ACHN (cell line): ENCODE results near the gene AP3S1.
A peak's percentile ranks its signal among the peaks of the same experiment; 100 is the strongest.
"Not testable (repeated sequence)": the region's sequence is repeated elsewhere in the genome, so short reads cannot be mapped to it uniquely, and the experiment has no call there.

Source experiments
- DNase-seq: peaks from one replicate; pipeline ENCODE4 v3.0.0-alpha.2; 2015
- in situ Hi-C: cut with HindIII; loops from 2 replicates; pipeline ENCODE4 v1.10.0; 2017; ENCODE audit warnings: low sequenced_read_pairs, low pct_ligation_motif_present, low pct_unique_long_range_greater_than_20kb

The AP3S1 gene

DNA sequence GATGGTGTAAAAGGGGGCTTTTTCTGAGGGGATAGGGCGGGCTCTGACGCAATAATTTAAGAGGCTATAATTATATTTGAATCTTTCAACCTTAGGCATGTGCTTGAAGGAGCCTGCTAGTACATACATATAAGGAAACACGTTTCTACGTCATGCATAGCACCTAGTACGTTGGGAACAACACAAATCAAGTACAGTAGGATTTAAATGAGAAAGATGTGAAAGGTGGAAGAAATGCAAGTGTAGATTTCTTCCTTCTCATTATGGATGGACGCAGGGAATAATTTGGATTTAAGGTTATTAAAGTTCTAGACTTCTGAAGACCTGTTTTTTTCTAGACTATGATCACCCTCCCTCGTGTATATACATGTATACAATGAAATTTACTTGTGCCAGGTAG lies 24.3 kb upstream of the AP3S1 start:
- DNase-seq = no peak
- in situ Hi-C loops = no loop called here

DNA sequence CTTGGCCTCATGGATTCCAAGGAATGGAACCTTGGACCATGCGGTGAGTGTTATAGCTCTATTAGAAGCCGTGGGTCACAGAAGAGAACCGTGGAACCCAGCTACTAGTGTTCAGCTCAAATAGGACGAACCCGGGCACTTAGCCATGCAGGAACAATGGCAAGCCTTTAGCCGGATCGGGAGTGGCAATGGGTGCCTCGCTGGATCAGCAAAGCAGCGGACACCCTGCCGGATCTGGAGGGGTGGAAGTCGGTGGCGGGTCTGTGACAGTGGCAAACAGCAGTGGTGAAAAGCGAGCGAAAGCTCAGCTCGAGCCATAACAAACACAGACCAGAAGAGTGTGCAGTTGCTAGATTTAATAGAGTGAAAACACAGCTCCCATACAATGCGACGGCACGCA lies 22.9 kb upstream of the AP3S1 start:
- DNase-seq = no peak
- in situ Hi-C loops = no loop called here

DNA sequence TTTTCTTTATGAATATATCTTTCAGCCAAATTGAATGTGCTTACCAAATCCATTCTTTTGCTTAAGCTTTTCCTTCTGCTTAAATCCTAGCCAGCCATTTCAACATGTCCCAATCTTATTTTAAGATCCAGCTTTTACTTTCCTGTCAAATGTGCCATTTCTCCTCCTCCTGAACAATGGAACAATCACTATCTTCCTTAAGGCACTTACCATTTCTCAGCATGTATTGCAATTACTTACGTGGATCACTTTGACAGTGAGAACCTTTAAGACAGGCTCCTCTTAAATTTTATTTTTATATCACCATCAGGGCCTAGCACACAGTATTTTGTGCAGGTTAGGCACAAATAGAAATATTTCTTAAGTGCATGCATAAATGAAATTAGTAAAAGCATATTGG lies 20.9 kb upstream of the AP3S1 start:
- no peak for DNase-seq
- in situ Hi-C loops = no loop called here

DNA sequence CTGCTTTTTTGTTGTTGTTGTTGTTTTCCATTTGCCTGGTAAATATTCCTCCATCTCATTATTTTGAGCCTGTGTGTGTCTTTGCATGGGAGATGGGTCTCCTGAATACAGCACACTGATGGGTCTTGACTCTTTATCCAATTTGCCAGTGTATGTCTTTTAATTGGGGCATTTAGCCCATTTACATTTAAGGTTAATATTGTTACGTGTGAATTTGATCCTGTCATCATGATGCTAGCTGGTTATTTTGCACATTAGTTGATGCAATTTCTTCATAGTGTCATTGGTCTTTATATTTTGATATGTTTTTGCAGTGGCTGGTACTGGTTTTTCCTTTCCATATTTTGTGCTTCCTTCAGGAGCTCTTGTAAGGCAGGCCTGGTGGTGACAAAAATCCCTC lies 16.8 kb upstream of the AP3S1 start:
- in situ Hi-C loops = not testable (repeated sequence)

DNA sequence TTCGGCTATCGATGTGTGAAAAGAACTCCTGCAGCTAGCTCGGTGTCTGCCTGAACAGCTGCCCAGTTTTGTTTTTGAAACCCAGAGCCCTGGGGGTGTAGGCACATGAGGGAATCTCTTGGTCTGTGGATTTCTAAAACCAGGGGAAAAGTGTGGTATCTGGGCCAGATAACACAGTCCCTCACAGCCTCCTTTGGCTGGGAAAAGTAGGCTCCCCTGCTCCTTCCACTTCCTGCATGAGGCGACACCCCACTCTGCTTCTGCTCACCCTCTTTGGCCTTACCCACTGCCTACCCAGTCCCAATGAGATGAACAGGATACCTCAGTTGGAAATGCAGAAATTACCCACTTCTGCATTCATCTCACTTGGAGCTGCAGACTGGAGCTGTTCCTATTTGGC lies 15.8 kb upstream of the AP3S1 start:
- in situ Hi-C loops = no loop called here

More for the DNA sequence above, 16.8 kb upstream of the AP3S1 start:
- DNase-seq = not testable (repeated sequence)

DNA sequence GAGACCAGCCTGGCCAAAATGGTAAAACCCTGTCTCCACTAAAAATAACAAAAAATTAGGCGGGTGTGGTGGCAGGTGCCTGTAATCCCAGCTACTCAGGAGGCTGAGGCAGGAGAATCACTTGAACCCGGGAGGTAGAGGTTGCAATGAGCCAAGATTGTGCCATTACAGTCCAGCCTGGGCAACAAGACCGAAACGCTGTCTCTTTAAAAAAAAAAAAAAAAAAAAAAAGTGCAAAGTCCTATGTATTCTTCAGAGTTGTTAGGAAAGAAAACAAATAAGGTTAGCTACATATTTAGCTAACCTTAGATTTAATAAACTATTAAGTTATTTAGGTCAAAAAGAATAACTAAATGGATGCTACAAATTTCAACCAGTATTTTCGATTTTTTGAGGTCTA lies 11.8 kb upstream of the AP3S1 start:
- no peak for DNase-seq
- in situ Hi-C loops = no loop called here

More for the DNA sequence above, 15.8 kb upstream of the AP3S1 start:
- DNase-seq = no peak

DNA sequence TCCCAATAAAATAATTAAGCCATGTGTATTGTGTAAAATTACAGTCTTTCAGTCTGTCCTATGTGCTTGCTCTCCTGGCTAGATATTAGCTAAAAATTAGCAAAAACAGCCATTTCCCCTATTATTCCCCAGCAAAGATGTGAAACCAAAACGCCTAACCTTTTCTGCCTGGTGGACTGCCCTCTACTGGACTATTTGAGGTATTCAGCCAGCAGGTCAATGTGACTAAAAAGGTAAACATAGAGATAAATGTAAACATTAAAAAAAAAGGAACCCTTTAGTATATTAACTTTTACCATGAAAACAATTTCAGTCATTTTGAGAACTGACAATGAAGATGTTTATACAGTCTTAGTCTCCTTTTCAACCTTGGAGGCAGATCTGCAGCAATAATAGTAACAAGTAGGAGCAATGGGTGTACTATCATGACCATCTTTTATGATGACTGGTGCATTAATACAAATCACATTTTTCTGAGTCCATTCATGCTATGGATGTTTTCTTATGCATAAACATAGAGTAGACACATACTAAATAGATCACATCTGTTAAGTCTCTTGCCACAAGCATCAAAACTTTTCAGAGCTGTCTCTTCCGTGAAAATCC lies 10.5 kb upstream of the AP3S1 start:
- in situ Hi-C loops = no loop called here

DNA sequence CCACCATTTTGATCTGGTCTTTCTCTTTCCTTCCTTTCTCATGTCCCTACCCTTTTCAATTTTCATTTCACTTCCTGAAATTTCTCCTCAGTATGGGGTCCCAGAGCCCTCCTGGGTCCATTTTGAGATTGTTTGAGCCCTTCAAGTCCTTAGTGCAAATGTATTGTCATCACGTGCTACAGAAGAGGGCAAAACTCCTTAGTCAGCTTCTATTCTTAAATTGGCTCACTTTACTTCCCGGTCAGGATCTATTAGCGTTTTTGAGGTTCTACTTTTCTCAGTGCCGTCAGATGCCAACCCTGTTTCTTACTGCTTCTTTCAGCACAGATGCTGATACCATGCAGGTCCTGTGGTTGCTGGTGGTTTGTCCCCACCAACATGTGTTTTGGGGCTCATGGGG lies 6.3 kb upstream of the AP3S1 start:
- DNase-seq = no peak
- in situ Hi-C loops = no loop called here

More for the DNA sequence above, 10.5 kb upstream of the AP3S1 start:
- peak; percentile 49 for DNase-seq

DNA sequence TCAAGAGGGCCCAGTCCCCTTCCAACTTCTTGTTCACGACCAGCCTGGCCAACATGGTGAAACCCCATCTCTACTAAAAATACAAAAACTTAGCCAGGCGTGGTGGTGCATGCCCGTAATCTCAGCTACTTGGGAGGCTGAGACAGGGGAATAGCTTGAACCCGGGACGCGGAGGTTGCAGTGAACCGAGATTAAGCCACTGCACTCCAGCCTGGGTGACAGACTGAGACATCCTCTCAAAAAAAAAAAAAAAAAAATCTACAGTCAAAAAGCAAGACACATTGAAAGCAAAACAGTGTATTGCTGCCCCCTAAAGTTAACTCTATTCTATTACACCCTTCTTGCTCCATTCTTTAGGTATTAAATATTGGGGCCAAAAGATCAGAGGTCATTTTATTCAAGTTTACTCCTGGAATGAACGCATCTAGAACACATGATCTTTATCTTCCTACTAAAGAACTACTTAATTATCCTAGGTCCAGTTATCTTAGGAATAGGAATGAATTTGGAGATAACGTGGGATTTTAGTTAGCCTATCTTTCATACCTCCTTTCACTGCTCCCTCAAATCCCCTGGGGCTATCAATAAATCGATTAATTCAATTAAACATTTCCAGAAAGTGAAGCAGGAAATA lies 2.7 kb upstream of the AP3S1 start:
- DNase-seq = peak; percentile 63
- in situ Hi-C loops = no loop called here

DNA sequence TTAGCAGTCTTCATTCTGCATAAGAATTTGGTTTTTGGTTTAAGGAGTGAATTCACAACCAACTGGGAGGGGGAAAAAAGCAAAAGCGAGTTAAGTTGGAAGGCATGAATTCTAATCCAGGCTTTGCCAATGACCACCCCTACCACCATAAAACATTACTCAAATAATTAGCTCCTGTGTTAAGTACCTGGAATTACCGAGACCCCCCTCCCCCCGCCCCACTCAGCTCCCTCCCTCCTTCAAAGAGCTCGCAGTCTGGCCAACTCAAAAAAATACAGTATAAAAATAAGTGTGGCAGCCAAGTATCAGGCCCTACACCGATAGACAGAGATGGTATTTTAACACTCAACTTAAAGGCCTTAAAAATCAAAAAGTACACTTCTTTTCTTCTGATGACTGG lies 862 bp upstream of the AP3S1 start:
- in situ Hi-C loops = no loop called here
- DNase-seq = no peak

DNA sequence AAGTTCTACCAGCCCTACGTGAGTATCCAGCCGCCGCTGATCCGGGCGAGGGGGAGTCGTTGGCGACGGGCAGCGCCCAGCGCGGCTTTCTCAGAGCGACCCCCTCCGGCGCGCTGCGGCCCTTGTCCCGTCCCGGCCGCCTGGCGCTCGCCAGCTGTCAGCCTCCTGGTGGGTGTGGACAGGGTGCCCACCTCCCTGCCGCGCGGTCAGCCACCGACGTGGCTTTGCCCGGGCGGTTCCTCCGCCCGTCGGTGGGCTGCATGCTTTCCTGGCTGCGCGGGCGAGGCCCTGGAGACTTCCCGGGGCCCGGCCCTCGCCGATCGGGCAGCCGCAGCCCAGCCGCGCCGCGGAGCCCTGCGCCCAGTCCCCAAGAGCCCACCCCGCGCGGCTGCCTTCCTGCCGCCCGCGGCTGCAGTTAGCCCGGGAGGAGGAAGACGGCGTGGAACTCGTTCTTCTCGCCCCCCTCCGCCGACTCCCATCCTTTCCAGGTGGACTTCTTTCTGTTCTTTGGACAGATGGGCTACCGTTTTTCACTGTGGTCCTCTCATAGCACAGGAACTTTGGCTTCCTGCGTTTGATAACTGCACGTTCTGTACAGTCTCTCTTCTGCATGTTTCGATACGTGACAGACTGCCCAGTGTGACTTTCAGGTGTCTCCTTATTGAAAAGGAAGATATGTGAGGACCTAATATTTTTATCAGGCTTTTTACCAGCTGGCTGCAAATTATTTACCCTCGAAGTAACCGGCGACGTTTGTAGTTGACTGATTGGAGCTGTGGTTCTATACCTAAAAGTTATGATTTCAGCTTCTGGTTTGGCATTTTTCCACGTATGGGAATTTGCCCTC lies 577 bp downstream of the AP3S1 start:
- in situ Hi-C loops = no loop called here
- DNase-seq = peak; percentile 69

DNA sequence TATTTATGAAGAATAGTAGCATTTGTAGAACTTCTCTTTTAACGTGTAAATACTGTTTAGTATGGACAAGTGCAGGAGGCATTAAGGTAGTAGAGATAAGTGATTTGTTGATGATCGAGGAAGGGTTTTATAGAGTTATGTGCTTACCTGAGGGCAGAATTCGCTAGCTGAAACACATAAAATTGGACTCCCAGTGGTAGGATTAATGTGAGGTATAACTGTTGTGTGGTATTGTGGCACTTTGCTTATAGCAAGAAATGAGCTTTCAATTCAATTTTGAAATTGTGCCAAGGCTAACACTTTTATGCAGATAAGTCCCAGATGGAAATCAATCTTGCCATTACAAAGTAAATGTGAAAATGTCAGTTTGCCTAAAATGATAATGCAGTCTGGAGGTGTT lies 1.2 kb downstream of the AP3S1 start:
- in situ Hi-C loops = no loop called here
- no peak for DNase-seq

DNA sequence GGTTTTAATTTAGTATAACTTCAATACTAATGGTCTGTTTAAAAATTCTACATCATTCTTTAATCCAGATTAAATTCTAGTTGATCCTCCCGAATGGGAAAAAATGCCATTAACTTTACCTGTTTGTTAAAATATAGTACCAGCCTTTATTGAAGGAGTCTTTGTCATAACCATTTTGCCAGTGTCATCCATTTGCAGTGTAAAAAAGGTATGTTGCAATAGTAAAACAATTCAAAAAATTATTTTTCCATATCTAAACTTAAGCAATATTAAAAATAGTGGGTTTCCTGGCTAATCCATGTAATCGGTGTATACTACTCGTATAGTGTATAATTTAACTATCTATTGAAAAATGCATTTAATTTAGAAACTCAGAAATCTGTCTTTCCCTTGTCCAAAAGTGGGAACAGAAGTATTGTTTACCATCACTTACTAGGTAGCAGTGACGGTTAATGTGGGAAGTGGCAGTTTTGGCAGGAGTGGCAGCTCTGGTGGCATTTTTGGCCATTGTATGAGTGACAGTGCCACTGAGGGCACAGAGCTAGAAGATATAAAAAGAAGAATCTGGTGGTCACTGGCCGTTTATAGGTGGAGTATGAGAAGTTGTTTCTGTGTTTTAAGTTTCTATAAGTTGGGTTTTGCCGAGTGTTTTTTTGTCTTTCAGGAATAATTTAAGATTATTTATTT lies 1.9 kb downstream of the AP3S1 start:
- no peak for DNase-seq
- in situ Hi-C loops = no loop called here

DNA sequence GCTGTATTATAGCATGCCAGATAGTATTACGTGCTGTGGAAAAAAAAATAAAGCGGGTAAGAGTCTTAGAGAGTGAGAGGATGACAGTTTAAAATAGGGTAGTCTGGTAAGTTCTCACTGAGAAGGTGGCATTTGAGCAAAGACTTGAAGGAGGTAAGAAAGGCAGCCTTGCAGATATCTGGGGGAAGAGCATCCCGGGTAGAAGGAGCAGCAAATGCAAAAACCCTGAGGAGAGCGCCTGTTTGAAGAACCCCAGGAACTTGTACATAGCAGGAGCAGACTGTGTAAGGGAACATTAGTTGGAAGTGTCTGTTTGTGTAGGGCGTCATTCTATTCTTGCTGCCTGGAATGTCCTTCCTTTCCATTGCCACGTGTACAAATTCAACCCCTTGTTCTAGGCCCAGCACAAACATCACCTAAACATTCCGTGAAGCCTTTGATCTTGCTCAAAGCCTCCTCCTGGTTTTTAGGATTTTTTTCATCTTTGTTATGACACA lies 2.6 kb downstream of the AP3S1 start:
- in situ Hi-C loops = no loop called here
- no peak for DNase-seq

DNA sequence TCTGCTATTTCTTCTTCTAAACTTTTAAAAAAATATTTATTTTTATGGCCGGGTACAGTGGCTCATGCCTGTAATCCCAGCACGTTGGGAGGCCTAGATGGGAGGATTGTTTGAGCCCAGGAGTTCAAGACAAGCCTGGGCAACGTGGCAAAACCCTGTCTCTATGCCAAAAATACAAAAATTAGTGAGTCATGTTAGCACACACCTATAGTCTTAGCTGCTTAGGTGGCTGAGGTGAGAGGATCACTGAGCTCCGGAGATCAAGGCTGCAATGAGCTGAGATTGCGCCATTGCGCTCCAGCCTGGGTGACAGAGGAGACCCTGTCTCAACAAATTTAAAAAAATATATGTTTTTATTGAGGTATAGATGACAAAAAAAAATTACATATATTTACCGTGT lies 5.6 kb downstream of the AP3S1 start:
- in situ Hi-C loops = no loop called here
- DNase-seq = no peak

DNA sequence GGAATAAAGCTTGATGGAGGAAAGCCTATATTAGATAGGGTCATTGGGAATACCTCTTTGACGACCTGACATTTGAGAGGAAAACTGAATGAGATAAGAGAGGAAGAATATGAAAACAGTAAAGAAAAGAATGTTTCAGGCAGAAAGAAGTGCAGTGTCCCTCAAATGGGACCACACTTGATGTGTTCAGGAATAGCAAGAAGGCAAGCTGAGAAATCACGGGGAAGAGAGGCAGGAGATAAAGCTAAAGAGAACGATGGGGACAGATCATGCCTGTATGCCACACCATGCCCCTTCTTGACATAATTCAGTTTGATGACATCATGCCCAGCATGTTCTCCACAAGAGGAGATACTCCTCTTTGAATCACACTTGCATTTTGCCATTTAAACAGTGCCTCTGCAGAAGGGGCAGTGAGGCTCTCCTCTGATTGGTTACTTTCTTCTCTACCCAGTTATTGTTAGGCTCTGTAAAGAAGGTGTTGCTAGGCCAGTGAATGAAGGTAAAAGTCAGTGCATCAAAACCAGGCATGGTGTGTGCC lies 7.6 kb downstream of the AP3S1 start:
- no peak for DNase-seq
- in situ Hi-C loops = no loop called here

DNA sequence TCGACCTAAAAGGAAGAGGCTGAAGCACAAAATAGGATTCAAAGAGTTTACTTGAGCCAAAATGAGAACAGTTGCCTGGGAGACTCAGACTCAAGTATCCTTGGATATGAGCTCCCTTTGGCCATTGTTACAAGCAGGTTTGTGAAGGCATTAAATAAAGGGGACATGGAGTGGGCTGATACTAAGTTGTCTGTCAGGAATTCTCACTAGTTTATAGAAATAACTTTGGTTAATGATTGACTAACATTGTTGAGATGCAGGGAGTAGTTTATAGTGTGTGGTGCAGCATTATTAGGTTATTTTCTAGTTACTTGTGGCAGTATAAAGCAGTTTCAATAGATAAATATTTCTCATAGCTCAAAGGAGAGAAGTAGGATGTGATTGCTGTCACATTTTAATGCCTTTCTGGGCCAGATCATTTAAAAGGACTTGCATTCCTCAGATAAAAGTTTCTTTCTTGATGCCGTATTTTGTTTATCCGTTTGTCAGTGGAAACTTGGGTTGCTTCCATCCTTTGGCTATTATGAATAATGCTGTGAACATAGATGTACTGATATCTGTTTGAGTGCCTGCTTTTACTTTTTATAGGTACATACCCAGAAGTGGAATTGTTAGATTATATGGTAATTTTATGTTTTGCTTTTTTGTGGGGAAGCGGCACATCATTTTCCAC lies 9.1 kb downstream of the AP3S1 start:
- DNase-seq = peak; percentile 31
- in situ Hi-C loops = no loop called here

DNA sequence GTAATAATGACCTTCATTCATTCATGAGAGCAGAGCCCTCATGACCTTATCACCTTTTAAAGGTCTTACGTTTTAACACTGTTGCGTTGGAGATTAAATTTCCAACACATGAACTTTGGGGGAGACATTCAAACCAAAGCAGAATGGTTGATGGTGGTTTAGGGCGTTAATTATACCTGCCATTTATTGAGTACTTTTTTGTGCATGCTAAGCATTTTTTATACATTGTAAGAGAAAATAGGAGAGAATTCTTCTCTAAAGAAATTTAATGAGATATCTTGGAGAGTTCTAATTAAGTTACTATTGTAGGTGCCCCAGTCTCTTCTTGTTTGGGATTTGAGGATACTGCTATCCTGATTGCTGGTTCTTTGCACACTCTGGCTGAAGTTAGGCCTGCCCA lies 12.4 kb downstream of the AP3S1 start:
- in situ Hi-C loops = no loop called here
- no peak for DNase-seq
